C4-2B (cell line): ENCODE results near the gene FAM3B.

ENCODE experiments used
- ZFX ChIP-seq: fragments of 450-650 bp; IDR thresholded peaks from 2 replicates; pipeline ENCODE4 v1.6.1; 2017
- TF ChIP-seq, protein P1 (sequence below): fragments of 450-650 bp; conservative IDR thresholded peaks from 2 replicates; pipeline ENCODE4 v1.5.1; 2017; ENCODE audit warnings: mild to moderate bottlenecking

DNA sequence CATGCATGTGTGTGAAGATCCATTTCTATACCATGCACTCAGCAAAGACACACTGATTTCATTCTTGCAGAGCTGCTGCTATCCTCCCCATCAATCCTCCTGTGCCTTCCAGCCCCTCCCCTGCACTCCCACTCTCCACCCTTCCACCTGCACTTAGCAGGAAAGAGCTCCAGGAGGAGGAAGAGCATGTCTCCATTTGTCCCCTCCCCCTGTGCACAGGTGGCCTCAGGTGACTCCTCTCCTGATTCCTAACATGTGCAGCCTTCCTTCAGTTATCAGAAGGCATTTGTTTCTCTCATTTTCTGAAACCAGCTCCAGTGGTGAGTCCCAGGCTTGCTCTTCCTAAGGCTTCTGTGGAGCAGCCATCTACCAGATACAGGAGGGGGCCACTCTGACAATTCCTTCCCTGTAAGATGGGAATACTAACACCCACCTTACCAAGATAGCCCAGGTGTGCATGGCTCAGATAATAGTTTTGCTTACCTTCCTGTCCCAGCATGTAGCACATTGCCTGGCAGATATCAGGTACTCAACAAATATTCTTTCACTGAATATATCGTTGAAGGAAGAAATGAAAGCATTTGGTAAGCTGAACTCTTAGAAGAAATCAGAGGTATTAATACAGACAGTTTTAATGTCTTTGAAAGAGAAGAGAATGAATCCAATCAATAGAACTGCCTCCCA lies 21.9 kb upstream of the FAM3B start:
- TF ChIP-seq, protein P1, sequence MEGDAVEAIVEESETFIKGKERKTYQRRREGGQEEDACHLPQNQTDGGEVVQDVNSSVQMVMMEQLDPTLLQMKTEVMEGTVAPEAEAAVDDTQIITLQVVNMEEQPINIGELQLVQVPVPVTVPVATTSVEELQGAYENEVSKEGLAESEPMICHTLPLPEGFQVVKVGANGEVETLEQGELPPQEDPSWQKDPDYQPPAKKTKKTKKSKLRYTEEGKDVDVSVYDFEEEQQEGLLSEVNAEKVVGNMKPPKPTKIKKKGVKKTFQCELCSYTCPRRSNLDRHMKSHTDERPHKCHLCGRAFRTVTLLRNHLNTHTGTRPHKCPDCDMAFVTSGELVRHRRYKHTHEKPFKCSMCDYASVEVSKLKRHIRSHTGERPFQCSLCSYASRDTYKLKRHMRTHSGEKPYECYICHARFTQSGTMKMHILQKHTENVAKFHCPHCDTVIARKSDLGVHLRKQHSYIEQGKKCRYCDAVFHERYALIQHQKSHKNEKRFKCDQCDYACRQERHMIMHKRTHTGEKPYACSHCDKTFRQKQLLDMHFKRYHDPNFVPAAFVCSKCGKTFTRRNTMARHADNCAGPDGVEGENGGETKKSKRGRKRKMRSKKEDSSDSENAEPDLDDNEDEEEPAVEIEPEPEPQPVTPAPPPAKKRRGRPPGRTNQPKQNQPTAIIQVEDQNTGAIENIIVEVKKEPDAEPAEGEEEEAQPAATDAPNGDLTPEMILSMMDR = no peak
- TF ChIP-seq ZFX = no peak
